GM21576 (cell line): ENCODE results near the gene RNFT1.
"Not testable (repeated sequence)": the region's sequence is repeated elsewhere in the genome, so short reads cannot be mapped to it uniquely, and the experiment has no call there.

ENCODE experiments used
- ATAC-seq: cut with Tn5 transposase; IDR thresholded peaks from one replicate; pipeline ENCODE4 v1.9.1; 2021; ENCODE audit warnings: mild to moderate bottlenecking, moderate library complexity; ENCODE audit not compliant: unreplicated experiment

RNFT1 gene

GRCh38 chr17:59964482-59965328, at the start of gene RNFT1:
Gene RNFT1 (minus strand): TSS chr17:59964740. CDS start chr17:59964663, 77 bp downstream.
- ATAC-seq, result peak; percentile 71

DNA sequence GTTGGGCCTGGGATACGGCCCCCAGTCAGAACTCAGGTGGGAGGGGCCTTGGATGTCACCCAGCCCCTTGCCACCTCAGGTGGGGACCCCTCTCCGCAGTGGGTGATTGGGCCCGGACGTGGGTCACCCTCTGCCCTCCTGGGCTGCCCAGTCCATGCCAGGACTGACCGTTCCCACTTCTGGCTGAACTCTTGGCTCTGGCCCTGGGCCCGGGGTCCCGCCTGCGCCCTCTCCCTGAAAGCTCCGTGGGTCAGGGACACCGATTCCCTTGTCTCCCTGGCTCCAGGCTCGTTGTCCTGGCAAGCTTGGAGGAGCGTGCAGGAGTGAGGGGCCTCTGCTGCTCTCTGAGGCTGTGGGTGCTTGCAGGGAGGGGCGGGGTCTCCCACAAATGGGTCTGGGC, 44.8 kb upstream of the RNFT1 start:
- not testable (repeated sequence) for ATAC-seq

DNA sequence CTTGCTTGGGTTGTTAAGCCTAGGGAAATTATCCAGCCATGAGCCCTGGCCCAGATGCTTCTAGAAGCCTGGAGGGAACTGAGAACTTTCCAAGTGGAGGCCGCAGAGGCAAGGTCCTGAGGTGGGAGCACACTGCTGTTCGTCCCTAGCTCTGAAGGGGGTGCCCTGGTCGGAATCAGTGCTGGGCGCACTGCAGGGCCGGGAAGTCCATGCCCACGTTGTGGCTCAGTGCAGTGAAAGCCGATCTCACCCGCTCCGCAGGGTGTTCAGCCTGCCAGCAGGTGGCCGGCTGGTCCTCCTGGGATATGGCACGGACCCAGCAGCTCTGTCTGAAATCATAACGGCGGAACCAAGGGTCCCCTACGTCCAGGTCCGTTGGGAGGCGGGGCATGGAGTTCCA, 43.8 kb upstream of the RNFT1 start:
- not testable (repeated sequence) for ATAC-seq

- no peak for ATAC-seq
Observed at GRCh38 chr17:60006160-60006559, 41.6 kb upstream of the RNFT1 start.

GRCh38 chr17:60004561-60004960, 40.0 kb upstream of the RNFT1 start:
- ATAC-seq, result not testable (repeated sequence)

DNA sequence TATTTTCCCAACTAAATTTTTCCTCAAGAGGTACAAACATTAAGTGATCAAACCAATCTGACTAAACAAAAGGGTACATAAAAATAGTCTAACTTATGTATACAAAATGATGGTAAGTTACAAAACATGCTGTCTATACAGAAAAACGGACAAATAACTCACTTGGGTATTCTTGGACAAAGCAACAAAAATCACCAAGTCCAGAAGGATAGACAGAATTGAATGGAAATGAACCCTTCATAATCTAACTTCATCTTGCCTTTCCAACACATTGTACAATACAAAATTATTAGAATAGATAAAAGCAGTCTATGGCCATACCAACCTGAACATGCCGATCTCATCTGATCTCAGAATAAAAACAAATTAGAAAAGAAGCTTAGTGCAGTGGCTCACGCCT, 37.9 kb upstream of the RNFT1 start:
- not testable (repeated sequence) for ATAC-seq

DNA sequence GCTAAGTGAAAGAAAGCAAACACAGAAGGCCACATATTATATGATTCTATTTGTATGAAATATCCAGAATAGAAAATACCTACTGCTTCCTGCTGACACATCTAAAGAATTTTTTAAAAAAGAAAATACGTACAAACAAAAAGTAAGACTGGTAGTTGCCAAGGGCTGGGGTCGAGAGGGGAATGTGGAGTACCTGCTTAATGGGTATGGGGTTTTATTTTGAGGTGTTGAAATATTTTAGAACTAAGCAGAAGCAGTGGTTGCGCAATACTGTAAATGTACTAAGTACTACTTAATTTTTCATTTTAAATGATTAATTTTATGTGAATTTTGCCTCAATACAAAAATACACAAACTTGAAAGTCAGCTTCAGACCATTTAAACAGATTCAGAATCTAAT, 32.1 kb upstream of the RNFT1 start:
- ATAC-seq, result not testable (repeated sequence)

- not testable (repeated sequence) for ATAC-seq
Observed at GRCh38 chr17:59975166-59975565, 10.6 kb upstream of the RNFT1 start.

DNA sequence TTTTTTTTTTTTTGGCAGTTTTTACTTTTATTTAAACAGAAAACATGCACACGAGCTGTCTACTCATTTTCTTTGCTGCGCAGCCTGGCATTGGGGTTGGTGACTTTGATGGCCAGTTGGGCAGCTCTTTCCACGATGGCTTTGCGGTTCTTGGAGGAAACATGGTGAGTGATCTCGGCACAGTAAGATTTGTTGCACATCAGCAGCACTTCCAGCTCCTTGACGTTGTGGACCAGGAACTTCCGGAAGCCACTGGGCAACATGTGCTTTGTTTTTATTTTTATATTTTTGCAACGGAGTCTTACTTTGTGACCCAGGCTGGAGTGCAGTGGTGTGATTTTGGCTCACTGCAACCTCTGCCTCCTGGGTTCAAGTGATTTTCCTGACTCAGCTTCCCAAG, 8.9 kb upstream of the RNFT1 start:
- not testable (repeated sequence) for ATAC-seq

- no peak for ATAC-seq
Observed at GRCh38 chr17:59972778-59973177, 8.2 kb upstream of the RNFT1 start.

DNA sequence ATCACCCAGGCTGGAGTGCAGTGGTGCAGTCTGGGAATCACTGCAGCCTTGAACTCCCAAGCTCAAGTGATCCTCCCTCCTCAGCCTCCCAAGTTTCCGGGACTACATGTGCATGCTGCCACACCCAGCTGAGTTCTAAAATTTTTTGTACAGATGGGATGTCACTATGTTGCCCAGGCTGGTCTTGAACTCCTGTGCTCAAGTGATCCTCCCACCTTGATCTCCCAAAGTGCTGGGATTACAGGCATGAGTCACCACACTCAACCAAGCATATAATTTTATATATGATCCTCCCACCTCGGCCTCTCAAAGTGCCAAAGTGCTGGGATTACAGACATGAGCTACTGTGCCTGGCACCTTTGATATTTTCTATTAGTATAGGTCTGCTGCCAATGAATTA, 7.2 kb upstream of the RNFT1 start:
- not testable (repeated sequence) for ATAC-seq

DNA sequence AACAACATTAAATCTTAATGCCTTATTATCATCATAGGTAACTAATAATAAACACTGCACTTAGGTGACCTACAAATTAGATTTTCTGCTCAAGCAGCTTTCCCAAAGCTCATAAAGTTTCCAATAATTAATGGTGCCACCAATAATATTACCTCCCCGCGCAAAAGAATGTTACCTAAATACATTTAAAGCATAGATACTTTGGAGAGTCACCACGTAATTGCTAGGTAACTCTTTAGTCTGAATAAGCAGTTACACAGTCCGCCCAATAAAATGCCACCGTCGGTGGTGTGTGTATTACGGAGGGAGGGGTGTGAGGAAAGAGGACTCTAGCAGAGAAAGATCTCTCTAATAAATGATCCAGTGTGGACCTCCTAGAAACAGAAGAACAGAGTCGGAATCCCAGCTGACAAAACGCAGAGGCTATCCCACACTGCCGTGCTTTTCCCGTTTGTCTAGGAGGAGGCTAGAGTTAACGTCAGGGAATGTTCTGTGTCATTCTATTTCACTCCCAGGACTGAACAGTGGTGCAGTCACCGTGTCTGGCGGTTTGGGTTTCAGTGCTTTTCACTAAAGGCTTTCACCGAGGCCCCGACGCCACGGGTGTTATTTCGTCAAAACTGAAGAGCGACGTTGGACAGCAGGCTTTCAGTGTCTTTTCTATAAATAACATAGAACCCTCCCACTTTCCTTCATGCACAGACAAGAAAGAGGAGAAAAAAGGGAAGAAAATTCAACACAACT, 630 bp downstream of the RNFT1 start:
- peak; percentile 28 for ATAC-seq

GRCh38 chr17:59962739-59963318, 1.7 kb downstream of the RNFT1 start:
- ATAC-seq, result no peak

DNA sequence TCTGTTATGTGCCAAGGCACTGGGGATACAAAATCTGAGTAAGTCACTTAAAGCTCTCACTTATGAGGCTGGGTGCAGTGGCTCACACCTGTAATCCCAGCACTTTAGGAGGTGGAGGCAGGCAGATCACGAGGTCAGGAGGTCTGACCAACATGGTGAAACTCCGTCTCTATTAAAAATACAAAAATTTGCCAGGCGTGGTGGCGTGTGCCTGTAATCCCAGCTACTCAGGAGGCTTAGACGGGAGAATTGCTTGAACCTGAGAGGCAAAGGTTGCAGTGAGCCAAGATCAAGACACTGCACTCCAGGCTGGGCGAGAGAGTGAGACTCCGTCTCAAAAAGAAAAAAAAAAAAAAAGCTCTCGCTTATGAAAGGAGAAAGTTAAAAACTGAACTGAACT, 5.0 kb downstream of the RNFT1 start:
- ATAC-seq, result not testable (repeated sequence)

- no peak for ATAC-seq
Observed at GRCh38 chr17:59954856-59955255, 9.7 kb downstream of the RNFT1 start.

DNA sequence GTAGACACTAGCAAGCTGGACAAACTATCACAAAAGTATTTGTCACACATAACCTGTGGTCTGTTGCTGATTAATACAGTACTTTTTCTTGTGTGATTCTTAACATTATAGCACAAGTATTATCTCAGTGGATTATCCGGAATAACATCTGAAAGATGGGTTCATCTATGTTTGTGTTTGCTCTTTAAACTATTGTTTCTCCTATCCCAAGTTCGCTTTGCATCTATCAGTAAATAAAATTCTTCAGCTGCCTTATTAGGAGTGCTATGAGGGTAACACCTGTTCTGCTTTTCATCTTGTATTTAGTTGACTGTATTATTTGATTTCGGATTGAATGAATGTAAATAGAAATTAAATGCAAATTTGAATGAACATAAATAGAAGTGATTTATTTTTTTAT, 14.5 kb downstream of the RNFT1 start:
- no peak for ATAC-seq

DNA sequence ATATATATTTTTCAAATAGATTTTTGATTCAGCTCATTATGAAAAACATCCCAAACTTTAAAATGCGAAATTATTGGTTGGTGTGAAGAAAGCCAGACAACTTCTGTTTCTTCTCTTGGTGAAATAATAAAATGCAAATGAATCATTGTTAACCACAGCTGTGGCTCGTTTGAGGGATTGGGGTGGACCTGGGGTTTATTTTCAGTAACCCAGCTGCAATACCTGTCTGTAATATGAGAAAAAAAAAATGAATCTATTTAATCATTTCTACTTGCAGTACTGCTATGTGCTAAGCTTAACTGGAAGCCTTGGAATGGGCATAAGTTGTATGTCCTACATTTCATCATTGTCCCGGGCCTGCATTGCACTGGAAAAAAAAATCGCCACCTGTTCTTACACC, 17.2 kb downstream of the RNFT1 start:
- ATAC-seq, result not testable (repeated sequence)

DNA sequence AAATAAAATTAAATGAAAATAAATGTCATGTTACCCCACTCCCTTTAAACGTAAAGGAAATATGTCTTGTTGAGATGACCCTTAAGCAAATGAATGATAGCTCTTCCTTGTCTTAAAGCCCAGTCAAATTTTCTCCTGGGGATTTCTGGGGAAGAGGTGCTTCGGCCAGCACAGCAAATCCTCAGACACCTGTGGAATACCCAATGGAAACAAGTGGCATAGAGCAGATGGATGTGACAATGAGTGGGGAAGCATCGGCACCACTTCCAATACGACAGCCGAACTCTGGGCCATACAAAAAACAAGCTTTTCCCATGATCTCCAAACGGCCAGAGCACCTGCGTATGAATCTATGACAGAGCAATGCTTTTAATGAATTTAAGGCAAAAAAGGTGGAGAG, 18.1 kb downstream of the RNFT1 start:
- ATAC-seq, result not testable (repeated sequence)

- ATAC-seq, result no peak
Observed at GRCh38 chr17:59941131-59941530, 23.4 kb downstream of the RNFT1 start.

DNA sequence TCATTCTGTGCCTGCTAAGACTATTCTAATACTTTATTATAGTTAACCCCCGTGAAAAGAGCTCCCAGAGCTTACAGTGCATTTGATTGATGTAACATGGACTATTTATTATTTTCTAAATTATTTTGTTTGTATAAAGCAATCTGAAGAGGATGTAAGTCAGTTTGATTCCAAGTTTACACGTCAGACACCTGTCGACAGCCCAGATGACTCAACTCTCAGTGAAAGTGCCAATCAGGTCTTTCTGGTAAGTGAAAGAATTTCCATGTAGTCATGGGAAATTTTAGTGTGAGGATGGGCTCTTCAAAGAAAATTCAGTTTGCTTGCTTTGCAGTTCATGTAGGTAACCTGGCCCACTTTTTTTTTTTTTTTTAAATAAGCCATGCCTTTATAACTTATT, 23.8 kb downstream of the RNFT1 start:
- ATAC-seq, result not testable (repeated sequence)

- not testable (repeated sequence) for ATAC-seq
Observed at GRCh38 chr17:59933317-59933716, 31.2 kb downstream of the RNFT1 start.

DNA sequence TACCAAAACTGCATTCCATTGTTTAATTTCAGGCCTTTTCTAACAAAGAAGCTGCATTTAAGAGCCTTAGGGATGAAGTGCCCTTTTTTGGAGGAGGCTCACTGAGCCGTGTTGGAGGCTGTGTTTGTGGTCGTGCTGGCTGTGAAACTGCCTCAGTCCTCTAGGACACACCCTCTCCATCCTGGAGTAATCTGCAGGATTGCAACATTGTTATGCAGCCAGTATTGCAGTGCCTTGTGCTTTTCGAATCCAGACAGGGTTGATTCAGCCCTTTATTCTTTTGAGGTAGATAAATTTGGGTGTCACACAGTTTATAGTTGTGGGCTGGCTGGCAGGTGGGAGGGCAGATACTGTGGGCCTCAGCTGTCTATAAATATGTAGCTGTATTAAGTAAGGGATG, 33.8 kb downstream of the RNFT1 start:
- not testable (repeated sequence) for ATAC-seq
